Neural cell (in vitro differentiated cells): ENCODE data around the gene C5.

Experiments used
- CTCF ChIP-seq: fragments of 450-650 bp; IDR thresholded peaks from 2 replicates; pipeline ENCODE4 v1.5.1; 2014; ENCODE audit warnings: antibody characterized with exemption, mild to moderate bottlenecking, moderate library complexity; ENCODE audit not compliant: poor library complexity, severe bottlenecking
- EP300 ChIP-seq: fragments of 450-650 bp; conservative IDR thresholded peaks from 2 replicates; pipeline ENCODE4 v1.6.1; 2014; ENCODE audit warnings: antibody characterized with exemption, mild to moderate bottlenecking, moderate library complexity; ENCODE audit not compliant: poor library complexity, severe bottlenecking
- EZH2 ChIP-seq: fragments of 200-600, 300-800 bp; shearing (Covaris generic), sonication (generic); IDR thresholded peaks from 2 replicates; pipeline ENCODE4 v1.6.1; 2014; ENCODE audit warnings: antibody characterized with exemption, low read length, borderline replicate concordance, mild to moderate bottlenecking; ENCODE audit not compliant: insufficient read depth, poor library complexity, severe bottlenecking
- MXI1 ChIP-seq: fragments of 450-650 bp; conservative IDR thresholded peaks from 2 replicates; pipeline ENCODE4 v1.6.1; 2014; ENCODE audit warnings: antibody characterized with exemption, mild to moderate bottlenecking; ENCODE audit not compliant: poor library complexity, severe bottlenecking
- POLR2AphosphoS5 ChIP-seq: IDR thresholded peaks from 2 replicates; pipeline ENCODE4 v1.6.1; 2012
- RAD21 ChIP-seq: fragments of 450-650 bp; conservative IDR thresholded peaks from 2 replicates; pipeline ENCODE4 v1.6.1; 2014; ENCODE audit warnings: antibody characterized with exemption, mild to moderate bottlenecking, moderate library complexity
- SMC3 ChIP-seq: fragments of 450-650 bp; conservative IDR thresholded peaks from 2 replicates; pipeline ENCODE4 v1.6.1; 2014; ENCODE audit warnings: antibody characterized with exemption, mild to moderate bottlenecking, moderate library complexity; ENCODE audit not compliant: poor library complexity
- TAF1 ChIP-seq: IDR thresholded peaks from 2 replicates; pipeline ENCODE4 v1.6.1; 2012; ENCODE audit warnings: low read depth
- TF ChIP-seq, protein P1 (sequence below): IDR thresholded peaks from 2 replicates; pipeline ENCODE4 v1.6.1; 2012; ENCODE audit warnings: borderline replicate concordance

GRCh38 chr9:120916991-120917880 is 132.8 kb downstream of the C5 start:
- TF ChIP-seq CTCF (no peak), RAD21 (no peak), POLR2AphosphoS5 (no peak), TAF1 (no peak), EZH2 (no peak), EP300 (no peak), SMC3 (no peak), MXI1 (no peak)
- TF ChIP-seq, protein P1, sequence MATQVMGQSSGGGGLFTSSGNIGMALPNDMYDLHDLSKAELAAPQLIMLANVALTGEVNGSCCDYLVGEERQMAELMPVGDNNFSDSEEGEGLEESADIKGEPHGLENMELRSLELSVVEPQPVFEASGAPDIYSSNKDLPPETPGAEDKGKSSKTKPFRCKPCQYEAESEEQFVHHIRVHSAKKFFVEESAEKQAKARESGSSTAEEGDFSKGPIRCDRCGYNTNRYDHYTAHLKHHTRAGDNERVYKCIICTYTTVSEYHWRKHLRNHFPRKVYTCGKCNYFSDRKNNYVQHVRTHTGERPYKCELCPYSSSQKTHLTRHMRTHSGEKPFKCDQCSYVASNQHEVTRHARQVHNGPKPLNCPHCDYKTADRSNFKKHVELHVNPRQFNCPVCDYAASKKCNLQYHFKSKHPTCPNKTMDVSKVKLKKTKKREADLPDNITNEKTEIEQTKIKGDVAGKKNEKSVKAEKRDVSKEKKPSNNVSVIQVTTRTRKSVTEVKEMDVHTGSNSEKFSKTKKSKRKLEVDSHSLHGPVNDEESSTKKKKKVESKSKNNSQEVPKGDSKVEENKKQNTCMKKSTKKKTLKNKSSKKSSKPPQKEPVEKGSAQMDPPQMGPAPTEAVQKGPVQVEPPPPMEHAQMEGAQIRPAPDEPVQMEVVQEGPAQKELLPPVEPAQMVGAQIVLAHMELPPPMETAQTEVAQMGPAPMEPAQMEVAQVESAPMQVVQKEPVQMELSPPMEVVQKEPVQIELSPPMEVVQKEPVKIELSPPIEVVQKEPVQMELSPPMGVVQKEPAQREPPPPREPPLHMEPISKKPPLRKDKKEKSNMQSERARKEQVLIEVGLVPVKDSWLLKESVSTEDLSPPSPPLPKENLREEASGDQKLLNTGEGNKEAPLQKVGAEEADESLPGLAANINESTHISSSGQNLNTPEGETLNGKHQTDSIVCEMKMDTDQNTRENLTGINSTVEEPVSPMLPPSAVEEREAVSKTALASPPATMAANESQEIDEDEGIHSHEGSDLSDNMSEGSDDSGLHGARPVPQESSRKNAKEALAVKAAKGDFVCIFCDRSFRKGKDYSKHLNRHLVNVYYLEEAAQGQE: no peak
